ENCODE data around the gene ALG10B.

DNA sequence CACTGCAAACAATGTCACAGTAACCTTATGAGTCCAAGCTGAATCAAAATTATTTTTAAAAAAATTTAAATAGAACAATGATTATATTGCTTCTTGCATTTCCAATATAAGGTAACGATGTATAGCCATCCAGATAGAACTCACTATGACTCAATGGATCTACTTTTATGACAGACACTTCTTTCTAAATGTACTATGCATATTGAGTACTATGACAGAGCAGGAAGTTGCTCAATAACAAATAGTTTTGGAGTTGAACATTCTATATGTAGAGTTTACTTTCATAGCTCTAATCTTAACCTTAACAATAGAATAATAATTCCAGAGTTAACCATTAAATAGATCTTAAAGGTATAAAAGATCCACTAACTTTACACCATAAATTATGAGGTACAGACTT lies 46.7 kb upstream of the ALG10B start:
- TF ChIP-seq TAF1 (IDR thresholded peaks at IDR 0.05; ENCODE audit: borderline replicate concordance, low read depth, low read length) (no peak), POLR2A (IDR thresholded peaks at IDR 0.05; ENCODE audit: low read depth, low read length) (no peak), POLR2AphosphoS5 (IDR thresholded peaks at IDR 0.05; ENCODE audit: low read depth, low read length) (no peak)

All from GM12892 (cell line).